Heart left ventricle (tissue), 13 donors: ENCODE data around the gene NELL1.

Experiments
- CTCF ChIP-seq, 12 donors: fragments of 200-600 bp; sonication (generic) in 4 of 12; IDR thresholded peaks; one replicate each; pipeline versions ENCODE4 v1.5.0 to v1.8.0; 2018 to 2022; ENCODE audit warnings: antibody characterized with exemption in 12 of 12, mild to moderate bottlenecking in 5 of 12
- POLR2A ChIP-seq, 2 donors: fragments of 450-650 bp; IDR thresholded peaks; one replicate each; pipeline ENCODE4 v1.6.1; 2017; ENCODE audit warnings: antibody characterized with exemption in 2 of 2, mild to moderate bottlenecking in 2 of 2, moderate library complexity in 2 of 2
- donor health status: ischemic (EF 13 %, LVEDD 7.1; RV severe dilation, severe dysfunction).
- donor health status: DM: no; HTN: yes; CAD: no.
- donor health status: DM: no; HTN: no; CAD: no.
- donor health status: ischemic (EF 25% LVEDD 6.9; RV normal size, moderate dysfunction).
- donor health status: ischemic (EF 25% LVEDD 5.7; RV mildly dilated, moderate dysfunction).
- donor health status: ischemic (EF 35%, LVEDD 5.7; RV mildly dilated, moderate dysfunction).
- donor health status: nonischemic (EF 11% LVEDD 7.7; RV severe dilation, severe dysfunction).
- donor health status: DM: yes; HTN: yes; CAD: no.
- donor health status: PGD.
- donor health status: ischemic (EF 29% LVEDD 5.4; RV normal size, mild dysfunction).
- donor health status: nonischemic (EF 23%, LVEDD 6.1; RV moderate dilation, normal function).

GRCh38 chr11:20775331-20775730 is 105.9 kb downstream of the NELL1 start:
- TF ChIP-seq CTCF (IDR thresholded peaks at IDR 0.05) (no peak), POLR2A (IDR thresholded peaks at IDR 0.05) (no peak)
